Body of pancreas (tissue), 4 donors: ENCODE data around the gene SEMA4D. TPM values are rescaled to one million over a fixed set of nuclear protein-coding genes. Genes with fewer than 3 reads are reported as not detected.

Experiments used
- ATAC-seq: fragments of 150-250 bp; one replicate; pipeline ENCODE4 v1.9.1; 2016
- DNase-seq, 4 donors: peaks; one replicate each; pipeline ENCODE4 v3.0.0-alpha.2; 2019
- H3K27ac ChIP-seq, 4 donors: fragments of 200-600 bp; sonication (generic); 1 replicate in 3 of 4; 2 replicates in 1 of 4; pipeline versions ENCODE4 v1.5.1 to v1.6.1; 2016 to 2019; ENCODE audit warnings: mild to moderate bottlenecking in 1 of 4, mixed read lengths in 1 of 4, moderate library complexity in 1 of 4
- H3K27me3 ChIP-seq, 2 donors: fragments of 200-600 bp; sonication (generic); one replicate each; pipeline ENCODE4 v1.6.0; 2016; ENCODE audit warnings: mild to moderate bottlenecking in 1 of 2
- H3K36me3 ChIP-seq, 2 donors: fragments of 200-600 bp; sonication (generic); replicated peaks in 1 of 2; 2 replicates each; pipeline ENCODE4 v1.5.1; 2016; ENCODE audit warnings: low read depth in 2 of 2; ENCODE audit not compliant: insufficient read depth in 1 of 2
- H3K4me1 ChIP-seq: fragments of 200-600 bp; sonication (generic); one replicate; pipeline ENCODE4 v1.6.0; 2016
- H3K4me3 ChIP-seq, 2 donors: fragments of 200-600 bp; sonication (generic); 1 replicate in 1 of 2; 2 replicates in 1 of 2; pipeline ENCODE4 v1.5.1; 2016 to 2019
- H3K9me3 ChIP-seq, 3 donors: fragments of 200-600 bp; sonication (generic); 1 replicate in 2 of 3; 2 replicates in 1 of 3; pipeline ENCODE4 v1.5.1; 2016
- POLR2A ChIP-seq, 3 donors: fragments of 450-650 bp; IDR thresholded peaks; one replicate each; pipeline ENCODE4 v1.6.1; 2016; ENCODE audit warnings: antibody characterized with exemption in 3 of 3, mild to moderate bottlenecking in 2 of 3
- WGBS, 2 donors: methylation state at CpG; one replicate each; pipeline ENCODE4 v1.1.5; 2017; 5-methylcytosine and 5-hydroxymethylcytosine counted together
- intact Hi-C: fragments of 100-400 bp; cut with DNase I; formaldehyde crosslinking; loops from one replicate; pipeline ENCODE4 v1.15.1; 2023
- total RNA-seq, 2 donors: library from RNA; depleted of rRNA; stranded (reverse); fragments of >200 nt; gene quantifications; one replicate each; pipeline ENCODE4 v1.1.0, GENCODE V29; 2016
- TF ChIP-seq, protein P1 (sequence below), 7 experiments: fragments of 450-650 bp in 4 of 7; fragments of 200-600 bp in 3 of 7; sonication (generic) in 3 of 7; IDR thresholded peaks; one replicate each; pipeline ENCODE4 v1.5.1; 2016 to 2019; ENCODE audit warnings: antibody characterized with exemption in 7 of 7

The SEMA4D gene
- total RNA-seq, 2 donors from 2014 or later, result 15.6 to 18.1 TPM

DNA sequence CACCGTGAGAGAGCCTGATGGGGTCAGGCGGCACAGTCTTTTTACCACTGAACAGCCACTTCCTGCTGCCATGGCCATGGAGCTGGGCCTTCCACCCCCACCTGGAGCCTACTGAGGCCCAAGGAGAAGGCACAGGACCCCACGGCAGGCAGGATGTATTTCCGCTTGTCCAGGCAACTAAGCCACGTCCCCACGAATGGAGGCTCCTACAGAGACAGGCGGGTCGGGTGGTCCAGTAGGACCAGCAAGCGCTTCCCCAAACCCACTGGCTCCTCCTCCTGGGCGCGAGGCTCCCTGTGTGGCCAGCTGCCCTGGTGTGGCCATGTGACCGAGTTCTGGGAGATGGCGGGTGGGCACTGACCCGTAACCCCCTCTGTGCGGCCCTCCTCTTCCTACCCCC, 113.1 kb downstream of the SEMA4D start:
- no peak overlapping the region for H3K4me3 ChIP-seq
- H3K27ac ChIP-seq, result no peak overlapping the region
- peaks cover 0 to 7% of the 10 kb centered on the region in 2 donors for H3K36me3 ChIP-seq
- 91 to 94% methylated on average over 8 to 15 of the region's 15 CpGs for WGBS, 2 donors
- peaks cover 3% of the 10 kb centered on the region for H3K4me1 ChIP-seq
- no peaks in the 10 kb centered on the region for H3K9me3 ChIP-seq
- intact Hi-C loops, result no loop called here
- TF ChIP-seq, protein P1, sequence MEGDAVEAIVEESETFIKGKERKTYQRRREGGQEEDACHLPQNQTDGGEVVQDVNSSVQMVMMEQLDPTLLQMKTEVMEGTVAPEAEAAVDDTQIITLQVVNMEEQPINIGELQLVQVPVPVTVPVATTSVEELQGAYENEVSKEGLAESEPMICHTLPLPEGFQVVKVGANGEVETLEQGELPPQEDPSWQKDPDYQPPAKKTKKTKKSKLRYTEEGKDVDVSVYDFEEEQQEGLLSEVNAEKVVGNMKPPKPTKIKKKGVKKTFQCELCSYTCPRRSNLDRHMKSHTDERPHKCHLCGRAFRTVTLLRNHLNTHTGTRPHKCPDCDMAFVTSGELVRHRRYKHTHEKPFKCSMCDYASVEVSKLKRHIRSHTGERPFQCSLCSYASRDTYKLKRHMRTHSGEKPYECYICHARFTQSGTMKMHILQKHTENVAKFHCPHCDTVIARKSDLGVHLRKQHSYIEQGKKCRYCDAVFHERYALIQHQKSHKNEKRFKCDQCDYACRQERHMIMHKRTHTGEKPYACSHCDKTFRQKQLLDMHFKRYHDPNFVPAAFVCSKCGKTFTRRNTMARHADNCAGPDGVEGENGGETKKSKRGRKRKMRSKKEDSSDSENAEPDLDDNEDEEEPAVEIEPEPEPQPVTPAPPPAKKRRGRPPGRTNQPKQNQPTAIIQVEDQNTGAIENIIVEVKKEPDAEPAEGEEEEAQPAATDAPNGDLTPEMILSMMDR (IDR thresholded peaks at IDR 0.05), result no peak
- TF ChIP-seq POLR2A (IDR thresholded peaks at IDR 0.05), result no peak
- no peak for ATAC-seq
- H3K27me3 ChIP-seq, result no peaks in the 10 kb centered on the region
- DNase-seq, result no peak

DNA sequence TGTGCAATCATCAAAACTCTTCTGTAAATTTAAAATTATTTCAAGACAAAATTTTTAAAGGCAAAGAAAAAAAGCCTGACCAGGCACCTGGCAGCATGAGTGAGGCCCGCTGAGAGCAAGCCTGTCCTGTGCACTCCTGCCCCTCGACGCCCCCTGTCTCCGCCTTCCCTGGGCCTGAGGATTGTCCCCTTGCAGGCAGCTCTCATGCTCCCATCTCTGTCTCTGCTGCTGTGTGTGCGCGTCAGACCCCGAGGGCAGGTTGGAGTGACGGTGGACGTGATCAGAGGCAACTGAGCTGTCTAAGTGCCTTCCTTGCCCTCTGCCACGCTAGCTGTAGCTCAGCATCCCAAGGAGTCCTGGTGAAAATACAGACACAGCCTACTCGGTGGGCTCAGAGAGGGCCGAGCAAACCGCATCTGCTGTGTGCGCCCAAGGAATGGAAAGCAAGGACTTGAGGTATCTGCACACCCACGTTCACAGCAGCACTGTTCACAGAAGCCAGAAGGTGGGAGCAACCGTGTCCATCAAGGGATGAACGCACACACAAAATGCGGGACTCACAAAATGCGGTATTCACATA, 114.1 kb downstream of the SEMA4D start:
- ATAC-seq (no peak), DNase-seq (no peak)
- Histone ChIP-seq H3K27me3 (no peaks in the 10 kb centered on the region), H3K4me3 (no peak overlapping the region), H3K4me1 (no peaks in the 10 kb centered on the region), H3K27ac (no peak overlapping the region), H3K9me3 (no peaks in the 10 kb centered on the region), H3K36me3 (peaks cover 0 to 7% of the 10 kb centered on the region in 2 donors)
- WGBS, 2 donors, result 85 to 94% methylated on average over 17 to 19 of the region's 19 CpGs
- TF ChIP-seq, protein P1 (IDR thresholded peaks at IDR 0.05), result no peak
- intact Hi-C loops, result no loop called here

DNA sequence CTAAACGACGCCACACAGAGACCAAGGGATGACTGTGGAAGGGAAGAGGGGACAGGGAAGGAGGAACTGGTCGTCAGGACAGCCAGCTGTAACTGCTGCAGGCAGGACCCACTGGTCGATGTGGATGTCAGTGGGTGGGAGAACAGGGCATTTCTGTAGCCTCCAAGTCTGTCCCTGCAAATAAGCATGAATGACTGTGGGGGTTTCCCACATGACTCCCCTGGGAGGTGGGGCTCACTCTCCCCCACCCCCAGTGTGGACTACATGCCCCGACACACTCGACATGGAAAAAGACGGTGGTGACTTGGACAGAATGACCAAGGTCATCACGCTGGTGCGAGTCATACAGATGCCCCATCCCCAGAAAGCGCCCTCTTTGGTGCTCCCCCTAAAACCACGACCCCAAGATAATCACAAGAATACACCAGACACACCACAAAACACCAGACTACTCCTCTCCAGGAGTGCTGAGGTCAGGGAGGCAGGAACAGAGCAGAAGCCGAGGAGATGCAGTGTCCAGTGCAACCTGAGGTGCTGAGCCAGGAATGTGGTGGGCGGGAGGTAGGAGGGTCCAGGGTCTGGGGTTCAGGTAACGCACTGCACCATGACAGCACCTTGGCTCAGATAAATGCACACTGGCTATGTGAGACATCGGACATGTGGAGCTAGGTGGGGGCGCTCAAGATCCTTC, 114.7 kb downstream of the SEMA4D start:
- H3K27me3 ChIP-seq, result no peaks in the 10 kb centered on the region
- WGBS, 2 donors, result 85 to 90% methylated on average over 15 to 16 of the region's 16 CpGs
- intact Hi-C loops, result no loop called here
- TF ChIP-seq, protein P1 (IDR thresholded peaks at IDR 0.05), result no peak
- no peak overlapping the region for H3K27ac ChIP-seq
- DNase-seq (no peak), ATAC-seq (no peak)
- peaks cover 0 to 7% of the 10 kb centered on the region in 2 donors for H3K36me3 ChIP-seq
- H3K4me1 ChIP-seq, result no peaks in the 10 kb centered on the region
- no peak overlapping the region for H3K4me3 ChIP-seq
- H3K9me3 ChIP-seq, result no peaks in the 10 kb centered on the region

DNA sequence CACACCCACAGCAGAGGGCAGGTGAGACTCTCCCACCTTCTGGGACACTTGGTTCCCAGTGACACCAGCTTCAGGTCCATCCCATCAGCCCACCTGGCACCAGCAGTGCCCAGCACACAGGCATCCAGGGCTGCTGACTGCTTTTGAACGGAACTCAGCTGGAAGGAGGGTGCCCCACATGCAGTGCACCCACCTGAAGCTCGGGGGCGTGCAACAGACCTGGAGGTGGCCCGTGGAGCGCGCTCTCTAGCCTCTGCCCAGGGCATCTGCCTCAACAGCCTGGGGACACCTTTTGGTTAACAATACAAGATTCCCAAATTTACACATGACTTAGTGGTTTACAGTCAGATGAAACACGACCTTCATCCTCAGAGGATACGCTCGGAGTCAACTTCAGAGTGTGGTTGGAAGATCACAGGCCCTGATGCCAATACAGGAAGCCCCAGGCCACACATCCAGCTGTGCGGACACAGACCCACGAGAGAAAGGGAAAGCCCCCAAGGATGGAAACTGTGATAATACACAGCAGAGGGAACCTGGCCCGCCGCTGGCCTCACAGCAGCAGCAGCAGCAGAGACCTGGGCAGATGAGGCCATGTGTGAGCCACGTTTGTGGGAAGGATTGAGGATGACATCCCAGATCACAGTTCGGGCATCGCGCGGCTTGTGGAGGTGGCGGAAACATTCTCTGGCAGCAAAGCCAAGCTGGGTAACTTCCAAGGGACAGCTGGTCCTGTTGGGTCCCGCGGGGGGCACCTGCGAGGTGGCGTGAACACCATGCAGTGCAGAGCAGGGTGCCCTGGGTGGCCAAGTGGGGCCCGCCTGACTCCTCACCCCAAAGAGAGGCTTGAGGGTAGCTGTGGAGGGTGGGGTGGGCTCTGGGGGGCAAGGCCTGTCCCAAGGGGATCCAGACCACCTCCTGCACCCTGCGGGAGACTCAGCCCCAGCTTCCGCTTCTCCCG, 115.6 kb downstream of the SEMA4D start:
- H3K27me3 ChIP-seq, result no peaks in the 10 kb centered on the region
- DNase-seq (no peak), ATAC-seq (no peak)
- H3K36me3 ChIP-seq, result peaks cover 0 to 7% of the 10 kb centered on the region in 2 donors
- no peak overlapping the region for H3K27ac ChIP-seq
- no peaks in the 10 kb centered on the region for H3K4me1 ChIP-seq
- no peak overlapping the region for H3K4me3 ChIP-seq
- intact Hi-C loops, result no loop called here
- no peaks in the 10 kb centered on the region for H3K9me3 ChIP-seq
- TF ChIP-seq, protein P1 (IDR thresholded peaks at IDR 0.05), result no peak
- no peak for TF ChIP-seq POLR2A (IDR thresholded peaks at IDR 0.05)
- WGBS, 2 donors, result 83 to 91% methylated on average over 22 to 26 of the region's 27 CpGs
